Measurements from ENCODE around the gene SMIM44.

GRCh38 chr19:3483226-3483628 is at the start of gene SMIM44:
- TF ChIP-seq THAP7 (CRISPR knock-in tag; IDR thresholded peaks at IDR 0.05) (no peak), BCLAF1 (IDR thresholded peaks at IDR 0.05; ENCODE audit: borderline replicate concordance in 1 of 2, control insufficient read depth in 1 of 2, low read depth in 2 of 2, low read length in 1 of 2) (no peak), RBM25 (IDR thresholded peaks at IDR 0.05; ENCODE audit: low read depth, low read length, severe bottlenecking) (no peak), RNF2 (IDR thresholded peaks at IDR 0.05) (no peak), EP300 (IDR thresholded peaks at IDR 0.05; ENCODE audit: low read length) (no peak), CC2D1A (IDR thresholded peaks at IDR 0.05) (no peak), GABPA (tag; conservative IDR thresholded peaks at IDR 0.05; ENCODE audit: low read depth) (no peak), ILF3 (IDR thresholded peaks at IDR 0.05; ENCODE audit: borderline replicate concordance) (no peak)
- TF ChIP-seq, protein P1, sequence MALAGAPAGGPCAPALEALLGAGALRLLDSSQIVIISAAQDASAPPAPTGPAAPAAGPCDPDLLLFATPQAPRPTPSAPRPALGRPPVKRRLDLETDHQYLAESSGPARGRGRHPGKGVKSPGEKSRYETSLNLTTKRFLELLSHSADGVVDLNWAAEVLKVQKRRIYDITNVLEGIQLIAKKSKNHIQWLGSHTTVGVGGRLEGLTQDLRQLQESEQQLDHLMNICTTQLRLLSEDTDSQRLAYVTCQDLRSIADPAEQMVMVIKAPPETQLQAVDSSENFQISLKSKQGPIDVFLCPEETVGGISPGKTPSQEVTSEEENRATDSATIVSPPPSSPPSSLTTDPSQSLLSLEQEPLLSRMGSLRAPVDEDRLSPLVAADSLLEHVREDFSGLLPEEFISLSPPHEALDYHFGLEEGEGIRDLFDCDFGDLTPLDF (CRISPR knock-in tag; IDR thresholded peaks at IDR 0.05): no peak
- TF ChIP-seq, protein P2, sequence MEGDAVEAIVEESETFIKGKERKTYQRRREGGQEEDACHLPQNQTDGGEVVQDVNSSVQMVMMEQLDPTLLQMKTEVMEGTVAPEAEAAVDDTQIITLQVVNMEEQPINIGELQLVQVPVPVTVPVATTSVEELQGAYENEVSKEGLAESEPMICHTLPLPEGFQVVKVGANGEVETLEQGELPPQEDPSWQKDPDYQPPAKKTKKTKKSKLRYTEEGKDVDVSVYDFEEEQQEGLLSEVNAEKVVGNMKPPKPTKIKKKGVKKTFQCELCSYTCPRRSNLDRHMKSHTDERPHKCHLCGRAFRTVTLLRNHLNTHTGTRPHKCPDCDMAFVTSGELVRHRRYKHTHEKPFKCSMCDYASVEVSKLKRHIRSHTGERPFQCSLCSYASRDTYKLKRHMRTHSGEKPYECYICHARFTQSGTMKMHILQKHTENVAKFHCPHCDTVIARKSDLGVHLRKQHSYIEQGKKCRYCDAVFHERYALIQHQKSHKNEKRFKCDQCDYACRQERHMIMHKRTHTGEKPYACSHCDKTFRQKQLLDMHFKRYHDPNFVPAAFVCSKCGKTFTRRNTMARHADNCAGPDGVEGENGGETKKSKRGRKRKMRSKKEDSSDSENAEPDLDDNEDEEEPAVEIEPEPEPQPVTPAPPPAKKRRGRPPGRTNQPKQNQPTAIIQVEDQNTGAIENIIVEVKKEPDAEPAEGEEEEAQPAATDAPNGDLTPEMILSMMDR (IDR thresholded peaks at IDR 0.05 in 2 of 3, conservative IDR thresholded peaks at IDR 0.05 in 1 of 3; ENCODE audit: insufficient read depth in 2 of 3, low read depth in 1 of 3, low read length in 3 of 3): no peak

All from K562 (cell line).